Body of pancreas (tissue), 4 donors: ENCODE data around the gene PBX1. TPM values are rescaled to one million over a fixed set of nuclear protein-coding genes. Genes with fewer than 3 reads are reported as not detected.

ENCODE experiments used
- ATAC-seq: fragments of 150-250 bp; one replicate; pipeline ENCODE4 v1.9.1; 2016
- DNase-seq, 4 donors: peaks; one replicate each; pipeline ENCODE4 v3.0.0-alpha.2; 2019
- H3K27ac ChIP-seq, 4 donors: fragments of 200-600 bp; sonication (generic); 1 replicate in 3 of 4; 2 replicates in 1 of 4; pipeline versions ENCODE4 v1.5.1 to v1.6.1; 2016 to 2019; ENCODE audit warnings: mild to moderate bottlenecking in 1 of 4, mixed read lengths in 1 of 4, moderate library complexity in 1 of 4
- H3K27me3 ChIP-seq, 2 donors: fragments of 200-600 bp; sonication (generic); one replicate each; pipeline ENCODE4 v1.6.0; 2016; ENCODE audit warnings: mild to moderate bottlenecking in 1 of 2
- H3K36me3 ChIP-seq, 2 donors: fragments of 200-600 bp; sonication (generic); replicated peaks in 1 of 2; 2 replicates each; pipeline ENCODE4 v1.5.1; 2016; ENCODE audit warnings: low read depth in 2 of 2; ENCODE audit not compliant: insufficient read depth in 1 of 2
- H3K4me1 ChIP-seq: fragments of 200-600 bp; sonication (generic); one replicate; pipeline ENCODE4 v1.6.0; 2016
- H3K4me3 ChIP-seq, 2 donors: fragments of 200-600 bp; sonication (generic); 1 replicate in 1 of 2; 2 replicates in 1 of 2; pipeline ENCODE4 v1.5.1; 2016 to 2019
- H3K9me3 ChIP-seq, 3 donors: fragments of 200-600 bp; sonication (generic); 1 replicate in 2 of 3; 2 replicates in 1 of 3; pipeline ENCODE4 v1.5.1; 2016
- POLR2A ChIP-seq, 3 donors: fragments of 450-650 bp; IDR thresholded peaks; one replicate each; pipeline ENCODE4 v1.6.1; 2016; ENCODE audit warnings: antibody characterized with exemption in 3 of 3, mild to moderate bottlenecking in 2 of 3
- WGBS, 2 donors: methylation state at CpG; one replicate each; pipeline ENCODE4 v1.1.5; 2017; 5-methylcytosine and 5-hydroxymethylcytosine counted together
- intact Hi-C: fragments of 100-400 bp; cut with DNase I; formaldehyde crosslinking; loops from one replicate; pipeline ENCODE4 v1.15.1; 2023
- total RNA-seq, 2 donors: library from RNA; depleted of rRNA; stranded (reverse); fragments of >200 nt; gene quantifications; one replicate each; pipeline ENCODE4 v1.1.0, GENCODE V29; 2016
- TF ChIP-seq, protein P1 (sequence below), 7 experiments: fragments of 450-650 bp in 4 of 7; fragments of 200-600 bp in 3 of 7; sonication (generic) in 3 of 7; IDR thresholded peaks; one replicate each; pipeline ENCODE4 v1.5.1; 2016 to 2019; ENCODE audit warnings: antibody characterized with exemption in 7 of 7

Gene PBX1
- total RNA-seq, 2 donors from 2014 or later, result 83.1 to 111 TPM

- Histone ChIP-seq H3K4me3 (no peak overlapping the region), H3K9me3 (no peaks in the 10 kb centered on the region), H3K4me1 (peaks cover 70% of the 10 kb centered on the region), H3K27ac (peak overlapping the region; percentile 63 to 84 (median 80)), H3K27me3 (no peaks in the 10 kb centered on the region), H3K36me3 (no peaks in the 10 kb centered on the region)
- peak; percentile 42 to 61 (median 58) for DNase-seq
- peak; percentile 47 for ATAC-seq
- TF ChIP-seq POLR2A (IDR thresholded peaks at IDR 0.05), result no peak
- WGBS, 2 donors, result 51 to 58% methylated on average over 6 of the region's 6 CpGs
- intact Hi-C loops, result no loop called here
These were observed 227.0 kb downstream of the PBX1 start for GRCh38 chr1:164785841-164786534.

GRCh38 chr1:164786980-164787833 is 228.2 kb downstream of the PBX1 start:
- Histone ChIP-seq H3K4me1 (peaks cover 62% of the 10 kb centered on the region), H3K27me3 (no peaks in the 10 kb centered on the region), H3K36me3 (no peaks in the 10 kb centered on the region), H3K27ac (peak overlapping the region; percentile 57 to 82 (median 71)), H3K9me3 (no peaks in the 10 kb centered on the region), H3K4me3 (no peak overlapping the region)
- DNase-seq (peak; percentile 87 to 91 (median 90)), ATAC-seq (peak; percentile 88)
- WGBS, 2 donors, result 19 to 20% methylated on average over 10 of the region's 10 CpGs
- intact Hi-C loops, result no loop called here
- no peak for TF ChIP-seq POLR2A (IDR thresholded peaks at IDR 0.05)
- TF ChIP-seq, protein P1, sequence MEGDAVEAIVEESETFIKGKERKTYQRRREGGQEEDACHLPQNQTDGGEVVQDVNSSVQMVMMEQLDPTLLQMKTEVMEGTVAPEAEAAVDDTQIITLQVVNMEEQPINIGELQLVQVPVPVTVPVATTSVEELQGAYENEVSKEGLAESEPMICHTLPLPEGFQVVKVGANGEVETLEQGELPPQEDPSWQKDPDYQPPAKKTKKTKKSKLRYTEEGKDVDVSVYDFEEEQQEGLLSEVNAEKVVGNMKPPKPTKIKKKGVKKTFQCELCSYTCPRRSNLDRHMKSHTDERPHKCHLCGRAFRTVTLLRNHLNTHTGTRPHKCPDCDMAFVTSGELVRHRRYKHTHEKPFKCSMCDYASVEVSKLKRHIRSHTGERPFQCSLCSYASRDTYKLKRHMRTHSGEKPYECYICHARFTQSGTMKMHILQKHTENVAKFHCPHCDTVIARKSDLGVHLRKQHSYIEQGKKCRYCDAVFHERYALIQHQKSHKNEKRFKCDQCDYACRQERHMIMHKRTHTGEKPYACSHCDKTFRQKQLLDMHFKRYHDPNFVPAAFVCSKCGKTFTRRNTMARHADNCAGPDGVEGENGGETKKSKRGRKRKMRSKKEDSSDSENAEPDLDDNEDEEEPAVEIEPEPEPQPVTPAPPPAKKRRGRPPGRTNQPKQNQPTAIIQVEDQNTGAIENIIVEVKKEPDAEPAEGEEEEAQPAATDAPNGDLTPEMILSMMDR (IDR thresholded peaks at IDR 0.05), result peak; percentile 91 to 97 (median 95)

- DNase-seq (no peak), ATAC-seq (no peak)
- Histone ChIP-seq H3K9me3 (no peaks in the 10 kb centered on the region), H3K36me3 (no peaks in the 10 kb centered on the region), H3K27me3 (no peaks in the 10 kb centered on the region), H3K4me1 (peaks cover 55% of the 10 kb centered on the region), H3K4me3 (no peak overlapping the region), H3K27ac (peak overlapping the region; percentile 53 to 82 (median 71))
- TF ChIP-seq, protein P1 (IDR thresholded peaks at IDR 0.05), result no peak
- no peak for TF ChIP-seq POLR2A (IDR thresholded peaks at IDR 0.05)
- 55 to 61% methylated on average over 8 of the region's 8 CpGs for WGBS, 2 donors
- intact Hi-C loops, result no loop called here
These were observed 228.8 kb downstream of the PBX1 start for GRCh38 chr1:164787834-164788231.

GRCh38 chr1:164790081-164790480 is 231.1 kb downstream of the PBX1 start:
- ATAC-seq (no peak), DNase-seq (no peak)
- Histone ChIP-seq H3K27me3 (no peaks in the 10 kb centered on the region), H3K27ac (no peak overlapping the region), H3K9me3 (no peaks in the 10 kb centered on the region), H3K36me3 (no peaks in the 10 kb centered on the region), H3K4me3 (no peak overlapping the region), H3K4me1 (peaks cover 44% of the 10 kb centered on the region)
- TF ChIP-seq POLR2A (IDR thresholded peaks at IDR 0.05), result no peak
- TF ChIP-seq, protein P1 (IDR thresholded peaks at IDR 0.05), result no peak
- intact Hi-C loops, result no loop called here
- whole genome bisulfite sequencing, 2 donors, result 73% methylated on average over 5 to 6 of the region's 6 CpGs

DNA sequence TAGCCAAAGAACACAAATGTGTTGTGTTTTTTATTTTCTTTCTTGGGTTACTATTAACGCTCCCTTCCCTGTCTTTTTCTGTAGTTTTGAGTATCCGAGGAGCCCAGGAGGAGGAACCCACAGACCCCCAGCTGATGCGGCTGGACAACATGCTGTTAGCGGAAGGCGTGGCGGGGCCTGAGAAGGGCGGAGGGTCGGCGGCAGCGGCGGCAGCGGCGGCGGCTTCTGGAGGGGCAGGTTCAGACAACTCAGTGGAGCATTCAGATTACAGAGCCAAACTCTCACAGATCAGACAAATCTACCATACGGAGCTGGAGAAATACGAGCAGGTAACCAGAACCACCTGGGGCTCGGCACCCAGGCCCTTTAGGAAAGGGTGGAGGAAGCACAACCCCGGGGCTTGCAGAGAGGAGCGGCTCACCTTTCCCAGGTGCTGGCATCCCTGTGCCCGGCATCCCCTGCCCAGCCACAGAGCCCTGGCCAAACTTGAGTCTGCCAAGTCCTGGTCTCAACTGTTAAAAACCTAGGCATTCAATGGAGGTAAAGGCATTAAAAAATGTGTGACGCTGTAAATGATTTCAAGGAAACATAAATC is 233.5 kb downstream of the PBX1 start:
- Histone ChIP-seq H3K9me3 (no peaks in the 10 kb centered on the region), H3K36me3 (no peaks in the 10 kb centered on the region), H3K4me1 (peaks cover 40% of the 10 kb centered on the region), H3K27ac (no peak overlapping the region), H3K4me3 (no peak overlapping the region), H3K27me3 (no peaks in the 10 kb centered on the region)
- TF ChIP-seq POLR2A (IDR thresholded peaks at IDR 0.05), result no peak
- TF ChIP-seq, protein P1 (IDR thresholded peaks at IDR 0.05), result no peak
- 90 to 95% methylated on average over 20 to 21 of the region's 21 CpGs for WGBS, 2 donors
- ATAC-seq, result no peak
- DNase-seq, result no peak
- intact Hi-C loops, result no loop called here
